PFSK-1 (cell line): Measurements from ENCODE around the gene SEMA6D.
A peak's percentile ranks its signal among the peaks of the same experiment; 100 is the strongest.

Experiments used
- FOXP2 ChIP-seq: optimal IDR thresholded peaks from 2 replicates; pipeline ENCODE3; 2011; ENCODE audit warnings: borderline replicate concordance, control low read depth, inconsistent platforms; ENCODE audit not compliant: insufficient read depth; ENCODE audit errors: extremely low read length, extremely low read depth
- POLR2AphosphoS5 ChIP-seq: IDR thresholded peaks from 2 replicates; pipeline ENCODE4 v1.6.1; 2012; ENCODE audit warnings: low read depth, mild to moderate bottlenecking, control low read depth, low read length, moderate library complexity
- SIN3A ChIP-seq: IDR thresholded peaks from 2 replicates; pipeline ENCODE4 v1.6.1; 2012; ENCODE audit warnings: mild to moderate bottlenecking, low read length, moderate library complexity, borderline replicate concordance; ENCODE audit not compliant: insufficient read depth
- TAF1 ChIP-seq: IDR thresholded peaks from 2 replicates; pipeline ENCODE4 v1.6.1; 2012; ENCODE audit warnings: low read length, control low read depth, borderline replicate concordance; ENCODE audit not compliant: insufficient read depth
- TF ChIP-seq, protein P1 (sequence below), 2 experiments: IDR thresholded peaks; 2 replicates each; pipeline versions ENCODE4 v1.6.1 to v1.8.0; 2011 to 2012; ENCODE audit warnings: low read depth in 2 of 2, low read length in 2 of 2, control low read depth in 1 of 2, inconsistent platforms in 1 of 2, mild to moderate bottlenecking in 1 of 2, moderate library complexity in 1 of 2; ENCODE audit not compliant: insufficient read depth in 1 of 2

SEMA6D gene

GRCh38 chr15:47715856-47716445, 1.4 kb upstream of the SEMA6D start:
- peak; percentile 35 for TF ChIP-seq FOXP2
- TF ChIP-seq, protein P1, sequence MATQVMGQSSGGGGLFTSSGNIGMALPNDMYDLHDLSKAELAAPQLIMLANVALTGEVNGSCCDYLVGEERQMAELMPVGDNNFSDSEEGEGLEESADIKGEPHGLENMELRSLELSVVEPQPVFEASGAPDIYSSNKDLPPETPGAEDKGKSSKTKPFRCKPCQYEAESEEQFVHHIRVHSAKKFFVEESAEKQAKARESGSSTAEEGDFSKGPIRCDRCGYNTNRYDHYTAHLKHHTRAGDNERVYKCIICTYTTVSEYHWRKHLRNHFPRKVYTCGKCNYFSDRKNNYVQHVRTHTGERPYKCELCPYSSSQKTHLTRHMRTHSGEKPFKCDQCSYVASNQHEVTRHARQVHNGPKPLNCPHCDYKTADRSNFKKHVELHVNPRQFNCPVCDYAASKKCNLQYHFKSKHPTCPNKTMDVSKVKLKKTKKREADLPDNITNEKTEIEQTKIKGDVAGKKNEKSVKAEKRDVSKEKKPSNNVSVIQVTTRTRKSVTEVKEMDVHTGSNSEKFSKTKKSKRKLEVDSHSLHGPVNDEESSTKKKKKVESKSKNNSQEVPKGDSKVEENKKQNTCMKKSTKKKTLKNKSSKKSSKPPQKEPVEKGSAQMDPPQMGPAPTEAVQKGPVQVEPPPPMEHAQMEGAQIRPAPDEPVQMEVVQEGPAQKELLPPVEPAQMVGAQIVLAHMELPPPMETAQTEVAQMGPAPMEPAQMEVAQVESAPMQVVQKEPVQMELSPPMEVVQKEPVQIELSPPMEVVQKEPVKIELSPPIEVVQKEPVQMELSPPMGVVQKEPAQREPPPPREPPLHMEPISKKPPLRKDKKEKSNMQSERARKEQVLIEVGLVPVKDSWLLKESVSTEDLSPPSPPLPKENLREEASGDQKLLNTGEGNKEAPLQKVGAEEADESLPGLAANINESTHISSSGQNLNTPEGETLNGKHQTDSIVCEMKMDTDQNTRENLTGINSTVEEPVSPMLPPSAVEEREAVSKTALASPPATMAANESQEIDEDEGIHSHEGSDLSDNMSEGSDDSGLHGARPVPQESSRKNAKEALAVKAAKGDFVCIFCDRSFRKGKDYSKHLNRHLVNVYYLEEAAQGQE (IDR thresholded peaks at IDR 0.05; ENCODE audit: insufficient read depth in 1 of 2, low read depth in 2 of 2, low read length in 2 of 2): no peak

- no peak for TF ChIP-seq FOXP2
- TF ChIP-seq SIN3A: no peak
- no peak for TF ChIP-seq POLR2AphosphoS5
- TF ChIP-seq, protein P1 (IDR thresholded peaks at IDR 0.05; ENCODE audit: insufficient read depth in 1 of 2, low read depth in 2 of 2, low read length in 2 of 2): no peak
- no peak for TF ChIP-seq TAF1
These were observed 789 bp upstream of the SEMA6D start for GRCh38 chr15:47716516-47716915.

DNA sequence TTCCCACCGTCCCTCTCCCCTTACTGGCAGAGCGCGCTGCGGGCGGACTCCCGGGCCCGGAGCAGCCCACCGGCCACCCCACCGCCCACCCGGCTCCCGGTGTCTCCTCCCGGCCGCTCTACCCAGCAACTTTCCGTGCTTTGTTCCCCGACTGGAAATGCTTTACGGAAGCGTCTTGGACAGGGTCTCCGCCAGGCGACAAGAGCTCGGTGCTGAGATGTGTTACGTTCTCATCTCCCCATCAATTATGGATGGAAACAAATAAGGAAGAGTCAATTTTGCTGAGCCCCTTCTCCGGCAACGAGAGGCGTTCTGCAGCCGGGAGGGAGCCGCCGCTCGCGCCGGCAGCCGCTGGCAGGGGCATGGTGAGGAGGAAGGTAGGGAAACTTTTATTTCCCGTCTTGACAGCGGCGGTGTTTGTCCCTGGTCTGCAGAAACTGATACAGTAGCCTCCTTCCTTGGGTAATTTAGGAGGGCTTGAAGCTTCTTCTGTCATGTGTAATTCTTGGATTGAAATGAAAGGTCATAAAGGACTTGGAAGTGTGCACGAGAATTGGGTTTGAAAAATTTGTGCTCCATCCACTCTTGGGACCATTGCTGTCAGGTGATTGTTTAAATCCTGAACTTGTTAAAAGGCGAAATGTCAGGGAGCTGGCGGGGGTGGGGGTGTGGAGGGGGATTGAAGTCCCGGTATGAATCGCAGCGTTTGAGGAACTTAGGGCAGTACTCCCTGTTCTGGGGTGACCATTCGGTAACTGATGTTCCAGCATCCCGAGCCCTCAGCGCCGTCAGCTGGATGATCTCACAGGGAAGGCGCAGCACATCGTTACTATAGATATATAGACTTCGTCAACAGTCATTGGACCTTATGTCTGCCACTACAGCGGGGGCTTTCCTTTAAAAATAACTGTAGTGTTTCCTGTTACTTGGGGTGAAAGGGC, 1.5 kb downstream of the SEMA6D start:
- TF ChIP-seq SIN3A: no peak
- no peak for TF ChIP-seq POLR2AphosphoS5
- TF ChIP-seq FOXP2: no peak
- TF ChIP-seq, protein P1 (IDR thresholded peaks at IDR 0.05; ENCODE audit: insufficient read depth in 1 of 2, low read depth in 2 of 2, low read length in 2 of 2): no peak
- TF ChIP-seq TAF1: no peak

- TF ChIP-seq FOXP2: no peak
- TF ChIP-seq POLR2AphosphoS5: no peak
- TF ChIP-seq, protein P1 (IDR thresholded peaks at IDR 0.05; ENCODE audit: insufficient read depth in 1 of 2, low read depth in 2 of 2, low read length in 2 of 2): no peak
- no peak for TF ChIP-seq TAF1
- TF ChIP-seq SIN3A: no peak
These were observed 2.4 kb downstream of the SEMA6D start for GRCh38 chr15:47719730-47720129.
